Stomach (tissue), 4 donors: ENCODE results near the gene MEX3B.

Experiments
- CTCF ChIP-seq, 7 experiments: fragments of 450-650 bp in 4 of 7; fragments of 200-600 bp in 3 of 7; sonication (generic) in 3 of 7; IDR thresholded peaks; one replicate each; pipeline ENCODE4 v1.5.1; 2016 to 2019; ENCODE audit warnings: antibody characterized with exemption in 7 of 7, control low read depth in 2 of 7, mild to moderate bottlenecking in 1 of 7
- EP300 ChIP-seq: sonication (generic); formaldehyde crosslinking; IDR thresholded peaks from one replicate; pipeline ENCODE4 v1.6.1; 2017; ENCODE audit warnings: antibody characterized with exemption
- POLR2AphosphoS5 ChIP-seq, 3 donors: sonication (generic); formaldehyde crosslinking; IDR thresholded peaks; one replicate each; pipeline ENCODE4 v1.6.1; 2016; ENCODE audit warnings: antibody characterized with exemption in 3 of 3

GRCh38 chr15:82052751-82053150 lies 6.9 kb upstream of the MEX3B start:
- TF ChIP-seq CTCF (IDR thresholded peaks at IDR 0.05) (no peak), POLR2AphosphoS5 (IDR thresholded peaks at IDR 0.05) (no peak), EP300 (no peak)
